Activated CD4-positive, alpha-beta T cell treated with anti-CD3 and anti-CD28 coated beads, Interleukin-10, Interleukin-2, amounts not matched to agents 100 ng/mL and 50 ng/mL, durations not matched to agents 16 hours and 8 hours (primary cell): ENCODE measurements around the gene PKD1.
"Not testable (repeated sequence)": the region's sequence is repeated elsewhere in the genome, so short reads cannot be mapped to it uniquely, and the experiment has no call there.

Experiments used
- DNase-seq: peaks from one replicate; pipeline ENCODE4 v3.0.0-alpha.2; 2020

PKD1 gene

DNA sequence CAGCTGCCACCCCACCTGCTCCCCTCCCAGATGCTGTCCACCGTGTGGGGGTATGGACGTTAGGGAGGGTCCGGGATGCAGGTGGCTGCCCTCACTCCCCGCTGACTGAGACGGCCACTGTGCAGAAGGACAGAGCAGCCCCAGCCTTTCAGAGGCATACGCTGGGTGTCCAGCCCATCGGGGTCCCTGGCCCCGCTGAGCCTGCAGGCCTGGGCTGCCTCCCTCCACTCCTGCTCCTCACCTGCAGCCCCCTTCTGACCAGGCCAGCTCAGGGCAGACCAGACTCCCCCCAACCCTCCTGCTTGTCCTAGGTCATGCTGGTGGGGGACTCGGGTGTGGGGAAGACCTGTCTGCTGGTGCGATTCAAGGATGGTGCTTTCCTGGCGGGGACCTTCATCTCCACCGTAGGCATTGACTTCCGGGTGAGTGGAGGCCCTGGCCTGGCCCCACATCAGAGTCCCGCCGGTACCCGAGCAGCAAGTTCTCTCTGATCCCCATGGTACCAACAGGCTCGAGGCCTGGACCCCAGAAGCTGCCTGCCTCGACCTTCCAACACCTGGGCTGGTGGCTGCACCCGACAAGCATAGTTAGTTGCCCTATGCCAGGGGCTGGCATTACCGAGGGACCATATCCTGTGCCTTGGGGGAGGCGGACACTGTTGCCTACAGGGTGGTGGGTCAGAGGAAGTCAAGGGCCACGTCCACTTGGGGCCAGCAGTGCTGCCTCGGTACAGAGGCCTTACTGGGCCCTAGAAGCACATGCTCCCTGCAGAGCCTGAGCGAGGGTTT, 14.1 kb upstream of the PKD1 start:
- DNase-seq: peak; percentile 58

- DNase-seq: peak; percentile 48
Measured at GRCh38 chr16:2148714-2149629, 13.3 kb upstream of the PKD1 start.

DNA sequence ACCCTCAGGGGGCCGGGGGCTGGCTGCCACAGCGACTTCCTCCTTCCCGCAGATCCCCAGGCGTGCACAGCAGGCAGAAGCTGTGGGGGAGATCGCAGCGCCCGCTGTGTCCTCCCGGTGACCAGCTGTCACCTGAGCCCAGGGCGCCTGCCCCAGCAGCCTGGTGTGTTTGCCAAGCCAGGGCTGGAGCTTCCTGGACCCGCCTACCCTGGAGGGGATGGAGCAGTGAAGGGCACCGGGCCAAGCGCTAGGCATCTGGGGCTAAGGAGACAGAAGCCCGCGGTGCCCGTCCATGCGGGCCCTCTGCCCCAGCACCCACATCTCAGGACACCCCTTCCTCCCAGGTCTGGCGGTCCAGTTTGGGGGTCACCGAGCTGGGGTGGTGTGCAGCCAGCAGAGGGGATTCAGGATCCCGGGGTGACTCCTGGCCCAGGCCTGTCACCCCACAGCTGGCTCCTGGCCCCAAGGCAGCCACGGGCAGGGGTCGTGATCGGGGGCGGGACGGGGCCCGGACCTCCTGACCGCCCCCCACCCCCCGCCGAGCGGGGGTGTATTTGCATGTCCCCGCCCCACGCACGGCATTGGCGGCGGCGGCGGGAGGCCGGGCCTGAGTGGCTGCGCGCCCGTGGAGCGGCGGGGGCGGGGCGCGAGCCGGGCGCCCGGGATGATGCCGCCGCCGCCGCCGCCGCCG, 12.4 kb upstream of the PKD1 start, which contains the start of gene RAB26:
RAB26 (plus strand) TSS at position 645 of the 691 bp plus-strand sequence. CDS start 159 bp downstream, outside the sequence.
- DNase-seq: peak; percentile 57

DNA sequence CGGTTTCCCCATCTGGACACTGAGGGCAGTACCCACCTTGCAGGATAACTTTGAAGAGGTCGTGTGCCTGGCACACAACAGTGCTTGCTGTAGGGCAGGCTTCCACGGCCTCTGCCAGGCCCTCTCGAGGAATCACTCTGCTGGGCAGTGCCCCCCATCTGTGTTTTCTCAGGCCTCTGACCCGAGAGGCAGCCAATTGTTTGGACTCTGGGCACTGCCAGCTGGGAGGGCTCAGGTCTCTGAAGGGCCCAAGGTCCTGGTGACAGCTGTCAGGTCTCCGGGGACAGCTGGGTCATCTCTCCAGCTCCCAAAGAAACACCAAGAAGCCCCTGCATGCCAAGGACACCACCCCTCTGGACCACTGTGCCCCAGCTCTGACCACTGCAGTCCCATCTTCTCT, 11.7 kb upstream of the PKD1 start:
- DNase-seq: no peak

- DNase-seq: no peak
Measured at GRCh38 chr16:2145843-2146242, 10.1 kb upstream of the PKD1 start.

- DNase-seq: no peak
Measured at GRCh38 chr16:2143878-2144485, 8.3 kb upstream of the PKD1 start.

GRCh38 chr16:2142942-2143877, 7.5 kb upstream of the PKD1 start:
- no peak for DNase-seq

DNA sequence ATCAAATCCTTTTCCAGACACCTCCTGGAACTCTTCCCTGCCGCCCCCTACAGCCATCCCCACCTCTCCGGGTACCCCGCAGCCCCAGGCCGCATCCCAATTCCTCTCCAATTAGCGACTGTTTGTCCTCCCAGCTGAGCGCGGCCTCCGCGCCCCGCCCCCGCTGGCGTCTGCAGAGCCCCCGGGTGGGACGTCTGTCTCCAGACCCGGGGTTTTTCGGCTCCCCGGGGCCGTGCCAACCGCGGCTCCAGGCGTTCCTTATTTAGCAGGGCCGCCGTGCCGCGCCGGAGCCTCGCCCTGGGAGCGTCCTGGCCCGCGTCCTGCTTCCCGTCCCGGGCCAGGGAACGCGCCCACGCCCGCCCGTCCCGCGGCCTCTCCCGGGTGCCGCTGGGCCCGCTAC, 627 bp downstream of the PKD1 start:
- DNase-seq: not testable (repeated sequence)

- not testable (repeated sequence) for DNase-seq
Measured at GRCh38 chr16:2133797-2134196, 1.9 kb downstream of the PKD1 start.

DNA sequence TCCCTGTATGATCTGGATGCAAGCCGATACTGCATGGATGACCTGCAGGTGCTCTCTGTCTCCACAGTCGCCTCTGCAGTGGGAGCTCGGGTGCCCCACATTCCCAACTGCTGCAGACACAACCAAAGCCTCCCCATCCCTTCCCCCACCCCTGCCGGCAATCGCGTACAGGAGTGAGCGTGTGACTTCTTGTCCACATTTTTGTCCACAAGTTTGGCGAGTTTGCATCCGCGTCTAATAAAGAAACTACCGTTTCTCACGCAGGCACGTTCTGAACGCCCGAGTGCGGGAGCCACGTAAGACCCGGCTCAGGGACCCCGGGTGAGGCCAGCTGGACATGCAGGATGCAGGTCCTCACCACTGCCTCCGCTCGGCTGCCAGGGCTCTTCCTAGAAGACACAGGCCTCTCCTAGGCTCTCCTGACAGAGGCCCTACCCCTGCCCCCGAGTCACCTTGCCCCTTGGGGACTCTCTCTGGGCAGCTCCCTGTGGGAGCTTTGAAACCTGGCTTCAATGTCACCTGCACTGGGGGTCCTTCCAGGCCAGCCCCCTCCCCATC, 5.7 kb downstream of the PKD1 start:
- DNase-seq: not testable (repeated sequence)

- DNase-seq: not testable (repeated sequence)
Measured at GRCh38 chr16:2129251-2129650, 6.4 kb downstream of the PKD1 start.

DNA sequence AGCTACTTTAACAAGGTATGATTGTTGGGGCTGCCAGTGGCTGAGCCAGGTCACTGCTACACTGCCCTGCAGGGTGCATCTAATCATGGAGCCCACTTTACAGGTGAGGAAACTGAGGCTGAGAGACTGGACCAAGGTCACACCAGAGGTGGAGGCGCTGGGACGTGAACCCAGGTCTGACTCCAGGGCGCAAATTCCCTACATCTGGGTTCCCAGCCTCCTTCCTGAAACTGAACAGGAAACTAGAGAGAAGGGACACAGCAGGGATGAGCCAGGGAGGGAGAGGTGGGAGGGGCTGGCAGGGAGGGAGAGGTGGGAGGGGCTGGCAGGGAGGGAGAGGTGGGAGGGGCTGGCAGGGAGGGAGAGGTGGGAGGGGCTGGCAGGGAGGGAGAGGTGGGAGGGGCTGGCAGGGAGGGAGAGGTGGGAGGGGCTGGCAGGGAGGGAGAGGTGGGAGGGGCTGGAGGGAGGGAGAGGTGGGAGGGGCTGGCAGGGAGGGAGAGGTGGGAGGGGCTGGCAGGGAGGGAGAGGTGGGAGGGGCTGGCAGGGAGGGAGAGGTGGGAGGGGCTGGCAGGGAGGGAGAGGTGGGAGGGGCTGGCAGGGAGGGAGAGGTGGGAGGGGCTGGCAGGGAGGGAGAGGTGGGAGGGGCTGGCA, 7.9 kb downstream of the PKD1 start:
- peak; percentile 59 for DNase-seq

GRCh38 chr16:2126928-2127556, 8.7 kb downstream of the PKD1 start:
- DNase-seq: not testable (repeated sequence)

DNA sequence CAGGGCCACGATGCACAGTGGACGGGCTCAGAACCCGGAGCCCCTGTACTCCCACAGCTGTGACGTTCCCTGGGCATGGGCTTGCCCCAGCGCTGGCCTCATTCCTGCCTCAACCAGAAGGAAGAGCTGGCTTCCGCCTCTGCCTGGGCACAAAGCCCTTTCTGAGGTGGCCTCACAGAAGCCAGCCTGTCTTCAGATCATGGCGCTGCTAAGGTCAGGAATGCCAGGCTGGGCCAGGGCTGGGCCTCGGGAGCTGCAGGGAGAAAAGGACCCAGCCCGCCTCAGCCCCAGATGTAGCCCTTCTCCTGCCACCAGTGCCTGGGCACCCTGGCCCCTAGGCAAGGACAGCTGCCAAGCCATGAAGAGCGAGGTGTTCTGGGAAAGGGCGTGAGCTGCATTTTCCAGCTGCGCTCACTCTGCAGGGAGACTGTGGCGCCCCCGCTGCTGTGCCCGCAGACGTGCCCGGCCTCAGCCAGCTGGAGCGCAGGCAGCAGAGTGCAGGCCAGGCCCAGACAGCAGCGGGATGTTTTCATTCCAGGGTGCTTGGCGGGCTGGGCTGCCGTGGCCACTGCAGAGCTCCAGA, 9.4 kb downstream of the PKD1 start:
- DNase-seq: not testable (repeated sequence)

GRCh38 chr16:2125609-2126008, 10.1 kb downstream of the PKD1 start:
- not testable (repeated sequence) for DNase-seq

DNA sequence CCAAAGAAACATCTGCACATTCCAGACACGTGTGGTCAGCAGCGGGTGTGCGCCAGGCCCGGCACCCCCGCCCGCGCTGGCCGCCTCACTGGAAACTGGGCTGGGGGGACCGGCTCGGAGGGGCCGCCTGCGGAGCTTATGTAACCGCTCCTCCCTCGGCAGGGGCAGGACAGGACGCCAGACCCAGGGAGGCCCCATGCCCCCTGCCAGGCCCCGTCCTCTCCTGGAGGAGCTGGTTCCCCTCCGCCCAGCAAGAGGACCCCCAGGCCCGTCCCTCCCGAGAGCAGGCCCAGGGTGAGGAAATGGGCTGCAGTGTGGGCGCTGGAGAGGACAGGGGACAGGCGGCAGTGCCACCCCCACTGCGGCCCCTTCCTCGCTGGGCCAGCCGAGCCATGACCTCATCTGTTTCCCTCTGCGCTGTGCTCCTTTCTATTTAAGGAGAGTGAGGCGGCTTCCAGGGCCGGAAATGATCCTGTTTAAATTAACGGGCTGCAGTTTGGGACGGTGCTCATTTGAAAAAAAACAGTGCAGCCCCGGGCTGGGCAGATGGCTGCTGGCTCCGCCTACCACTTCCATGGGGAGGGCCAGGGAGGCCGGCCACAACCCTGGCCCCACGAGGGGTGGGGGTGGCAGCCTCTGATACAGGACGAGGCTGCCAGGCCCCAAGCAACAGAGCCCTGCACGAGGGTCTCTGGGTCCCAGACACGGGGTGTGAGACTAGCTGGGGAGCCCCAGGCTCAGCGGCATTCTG, 10.8 kb downstream of the PKD1 start:
- not testable (repeated sequence) for DNase-seq

DNA sequence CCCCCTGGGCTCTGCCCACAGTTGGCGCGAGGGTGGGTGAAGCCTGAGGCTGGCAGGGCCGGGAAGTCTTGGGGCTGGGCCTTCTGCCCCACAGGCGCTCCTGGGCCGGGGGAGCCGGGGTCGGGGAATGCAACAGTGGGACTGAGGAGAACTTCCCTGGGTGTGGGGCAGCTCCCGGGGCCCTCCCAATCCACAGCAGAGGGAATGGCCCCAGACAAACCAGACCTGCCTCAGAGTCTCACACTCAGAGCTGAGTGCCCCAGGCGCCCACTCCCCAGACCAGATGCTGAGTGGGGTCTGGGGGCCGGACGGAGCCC, 11.4 kb downstream of the PKD1 start:
- not testable (repeated sequence) for DNase-seq

GRCh38 chr16:2123706-2124376, 11.9 kb downstream of the PKD1 start:
- not testable (repeated sequence) for DNase-seq
